Stromal cell of bone marrow (primary cell): ENCODE data around the gene PLAAT5.

ENCODE experiments used
- DNase-seq: peaks from one replicate; pipeline ENCODE4 v3.0.0-alpha.2; 2012; ENCODE audit warnings: low read depth

The PLAAT5 gene

GRCh38 chr11:63512816-63513215 is 21.8 kb upstream of the PLAAT5 start:
- DNase-seq, result no peak

- DNase-seq, result no peak
These were observed 20.2 kb upstream of the PLAAT5 start for GRCh38 chr11:63511048-63511748.

DNA sequence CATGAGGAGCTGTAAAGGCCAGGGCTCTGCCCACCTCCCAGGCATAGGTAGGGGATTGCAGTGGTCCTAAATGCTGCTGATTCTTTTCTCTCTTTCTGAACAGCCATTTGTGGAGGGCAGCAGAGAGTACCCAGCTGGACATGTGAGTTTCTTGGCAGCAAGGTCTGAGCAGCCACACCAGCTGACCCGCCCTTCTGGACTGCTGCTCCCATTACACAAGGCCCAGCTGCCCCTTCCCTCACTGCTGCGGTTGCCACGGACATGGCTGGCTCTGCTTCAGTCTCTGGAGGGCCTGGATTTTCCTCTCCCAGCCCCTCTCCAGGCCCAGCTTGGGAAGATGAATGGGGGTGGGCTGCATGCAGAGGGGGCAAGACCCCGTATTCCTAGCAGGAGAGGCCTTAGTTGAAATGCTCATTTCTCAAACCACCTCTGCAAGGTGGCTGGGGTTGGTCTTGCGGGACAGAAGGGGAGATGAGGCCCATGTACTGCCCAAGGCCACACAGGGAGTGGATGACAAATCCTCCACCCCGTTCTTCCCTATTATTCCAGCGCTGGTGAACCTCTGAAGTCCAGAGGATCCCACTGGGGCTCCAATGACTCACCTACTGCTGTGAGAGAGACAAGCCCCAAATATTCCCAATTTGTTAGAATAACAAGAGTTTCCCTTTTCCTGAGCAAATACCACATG is 19.5 kb upstream of the PLAAT5 start:
- DNase-seq, result peak; percentile 89

- no peak for DNase-seq
These were observed 17.8 kb upstream of the PLAAT5 start for GRCh38 chr11:63508745-63509144.

GRCh38 chr11:63508009-63508408 is 17.0 kb upstream of the PLAAT5 start:
- no peak for DNase-seq

DNA sequence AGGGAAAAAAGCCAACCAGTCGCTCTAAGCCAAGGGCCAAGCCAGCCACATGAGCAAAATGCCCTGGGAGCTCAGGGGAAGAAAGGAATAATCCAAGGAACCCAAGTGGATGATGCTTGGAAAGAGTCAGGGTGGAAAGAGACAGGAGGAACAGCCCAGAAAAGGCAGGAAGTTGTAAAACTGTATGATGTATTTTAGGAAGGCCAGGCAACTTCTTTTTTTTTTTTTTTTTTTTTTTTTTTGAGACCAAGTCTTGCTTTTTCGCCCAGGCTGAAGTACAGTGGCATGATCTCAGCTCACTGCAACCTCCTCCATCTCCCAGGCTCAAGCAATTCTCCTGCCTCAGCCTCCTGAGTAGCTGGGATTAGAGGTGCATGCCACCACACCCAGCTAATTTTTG is 16.5 kb upstream of the PLAAT5 start:
- DNase-seq, result no peak

DNA sequence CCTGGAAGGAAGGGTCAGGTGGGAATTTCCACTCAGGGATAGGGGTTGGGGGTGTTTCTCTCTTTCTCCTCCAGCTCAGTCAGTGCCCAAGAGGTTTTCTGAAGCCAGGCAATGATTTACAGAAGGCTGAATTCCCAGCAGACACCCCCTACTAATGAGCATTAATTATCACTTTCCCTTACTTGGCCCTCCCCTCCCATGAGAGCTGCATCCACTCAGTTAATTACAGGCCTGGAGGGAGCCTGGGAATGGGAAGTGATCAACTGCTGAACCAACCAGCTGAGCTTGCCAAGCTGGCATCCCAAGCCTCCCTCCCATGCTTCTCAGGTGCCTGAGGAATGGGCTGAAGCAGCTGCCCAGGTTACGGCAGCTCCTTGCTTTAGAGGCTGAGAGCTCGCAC is 15.9 kb upstream of the PLAAT5 start:
- DNase-seq, result no peak

- no peak for DNase-seq
These were observed 15.0 kb upstream of the PLAAT5 start, which contains the start of gene LGALS12 for GRCh38 chr11:63505857-63506528. Gene LGALS12 (plus strand): TSS chr11:63506084. CDS start chr11:63506459, 375 bp downstream.

- DNase-seq, result no peak
These were observed 14.1 kb upstream of the PLAAT5 start for GRCh38 chr11:63504933-63505586.

DNA sequence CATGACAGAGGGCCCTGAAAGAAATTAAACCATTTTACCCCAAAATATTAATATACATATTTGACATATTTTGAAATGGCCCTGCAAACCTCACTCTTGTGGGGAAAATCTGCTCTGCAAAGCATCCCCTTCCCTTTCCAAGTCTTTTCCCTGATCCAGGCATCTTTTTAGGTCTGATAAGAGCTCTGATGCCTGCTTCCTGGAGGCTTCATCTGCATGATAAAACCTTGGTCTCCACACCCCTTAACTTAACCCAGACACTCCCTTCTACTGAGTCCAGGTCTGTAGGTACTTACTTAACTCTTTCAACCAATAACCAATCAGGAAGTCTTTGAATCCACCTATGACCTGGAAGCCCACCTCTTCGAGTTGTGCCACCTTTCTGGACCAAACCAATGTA is 13.1 kb upstream of the PLAAT5 start:
- DNase-seq, result no peak

DNA sequence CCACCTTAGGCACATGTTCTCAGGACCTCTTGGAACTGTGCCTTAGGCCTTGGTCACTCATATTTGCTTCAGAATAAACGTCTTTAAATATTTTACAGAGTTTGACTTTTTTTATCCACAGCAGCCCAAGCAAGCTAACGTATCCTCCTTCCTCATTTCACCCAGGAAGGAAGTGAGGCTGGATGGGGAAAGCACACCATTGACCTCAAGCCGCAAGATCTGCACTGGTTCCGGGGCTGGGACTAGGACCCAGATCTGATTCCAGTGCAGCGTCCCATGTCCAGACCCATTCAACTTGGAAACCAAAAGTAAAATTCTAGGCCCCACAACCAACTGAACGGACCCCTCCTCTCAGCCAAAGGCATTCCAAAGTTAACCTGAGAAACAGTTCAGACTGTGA is 12.5 kb upstream of the PLAAT5 start:
- DNase-seq, result no peak

DNA sequence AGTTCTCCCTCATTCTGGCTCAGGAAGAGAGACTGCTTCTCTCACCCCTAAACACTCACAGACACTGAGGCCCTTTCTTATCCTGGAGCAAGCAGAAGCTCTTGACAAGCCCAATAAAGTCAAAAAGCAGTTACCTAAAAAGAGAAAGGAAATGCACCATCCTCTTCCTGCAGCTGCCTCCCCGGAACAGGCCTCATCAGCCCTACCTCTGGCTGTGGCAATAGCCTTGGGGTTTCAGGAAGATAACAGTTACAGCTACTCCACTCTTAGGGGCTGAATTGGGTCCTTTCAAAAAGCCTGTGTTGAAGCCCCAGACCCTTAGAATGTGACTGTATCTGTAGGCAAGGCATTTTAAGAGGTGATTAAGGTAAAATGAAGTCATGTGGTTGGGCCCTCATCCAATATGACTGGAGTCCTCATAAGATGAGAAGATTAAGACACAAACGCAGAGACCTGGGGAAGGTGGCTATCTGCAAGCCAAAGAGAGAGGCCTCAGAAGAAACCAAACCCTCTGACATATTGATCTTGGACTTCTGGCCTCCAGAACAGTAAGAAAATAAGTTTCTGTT is 11.4 kb upstream of the PLAAT5 start:
- no peak for DNase-seq

- DNase-seq, result no peak
These were observed 10.3 kb upstream of the PLAAT5 start for GRCh38 chr11:63501236-63501635.

GRCh38 chr11:63499874-63500273 is 8.9 kb upstream of the PLAAT5 start:
- no peak for DNase-seq

GRCh38 chr11:63494975-63495374 is 4.0 kb upstream of the PLAAT5 start:
- no peak for DNase-seq

DNA sequence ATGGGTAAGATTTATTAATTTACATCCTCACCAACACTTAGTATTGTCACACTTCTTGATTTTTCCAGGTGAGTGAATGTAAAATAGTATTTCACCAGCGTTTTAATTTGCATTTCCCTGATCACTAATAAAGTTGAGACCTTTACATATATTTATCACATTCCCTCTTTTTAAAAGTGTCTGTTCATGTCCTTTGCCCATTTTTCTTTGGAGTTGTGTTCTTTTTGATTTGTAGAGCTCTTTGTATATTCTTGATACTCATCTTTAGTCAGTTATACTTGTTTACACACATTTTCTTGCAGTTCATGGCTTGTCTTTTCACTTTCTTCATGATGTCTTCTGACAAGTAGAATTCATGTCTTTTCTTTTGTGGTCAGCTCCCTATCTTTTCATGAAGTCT is 2.2 kb upstream of the PLAAT5 start:
- DNase-seq, result no peak

GRCh38 chr11:63492441-63492840 is 1.5 kb upstream of the PLAAT5 start:
- no peak for DNase-seq

DNA sequence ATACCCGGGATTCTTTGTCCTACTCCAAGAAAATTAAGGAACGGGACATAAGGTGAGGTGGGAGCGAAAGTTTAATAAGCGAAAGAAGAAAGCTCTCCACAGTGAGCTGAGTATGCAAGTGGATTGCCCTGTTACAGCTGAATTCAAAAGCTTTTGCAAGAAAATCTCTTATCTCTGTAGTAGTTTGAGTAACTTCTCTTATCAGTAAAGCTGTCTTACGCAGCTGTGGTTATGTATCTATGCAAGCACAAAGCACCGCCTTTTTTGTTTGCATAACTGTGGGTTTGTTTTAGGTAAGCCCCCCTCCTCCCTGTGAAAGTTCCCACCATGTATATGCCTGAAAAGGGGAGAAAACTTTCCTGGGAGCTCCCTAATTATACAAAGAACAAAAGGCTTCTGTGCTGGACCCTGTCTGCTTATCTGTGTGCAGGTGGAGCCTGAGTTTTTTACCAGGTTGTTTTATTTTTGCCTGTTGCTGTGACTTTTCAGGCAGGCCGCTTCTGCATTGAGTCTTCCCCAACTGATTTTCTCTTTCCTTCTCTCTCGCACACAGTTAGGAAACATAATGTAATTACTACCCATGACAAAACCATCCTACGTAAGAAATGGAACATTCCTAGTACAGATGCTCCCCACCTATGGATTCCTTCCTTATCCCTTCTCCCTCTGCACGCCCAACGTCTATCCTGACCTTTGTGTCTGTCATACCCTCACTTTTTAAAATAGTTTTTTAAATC is 837 bp upstream of the PLAAT5 start:
- DNase-seq, result no peak

GRCh38 chr11:63491240-63491587 is 247 bp upstream of the PLAAT5 start:
- no peak for DNase-seq

- no peak for DNase-seq
These were observed 1.1 kb downstream of the PLAAT5 start for GRCh38 chr11:63489879-63490278.

DNA sequence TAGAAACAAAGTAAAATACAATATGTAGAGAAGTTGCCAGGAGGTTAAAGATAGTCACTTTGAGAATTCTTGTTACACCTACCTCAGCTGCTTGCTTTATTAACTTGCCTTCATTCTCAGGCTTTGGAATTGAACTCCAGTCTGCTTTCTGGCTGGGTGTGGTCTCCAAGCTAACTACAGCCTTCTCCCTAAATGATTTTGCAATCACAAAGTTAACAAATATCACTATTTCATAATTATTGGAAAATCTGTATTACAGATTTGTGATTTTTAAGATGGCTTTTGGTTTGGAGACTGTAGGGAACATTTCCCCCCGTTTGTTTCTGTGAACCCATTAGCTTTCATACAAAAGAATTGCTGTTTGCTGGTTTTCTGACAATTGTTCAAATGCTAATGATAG is 2.2 kb downstream of the PLAAT5 start:
- no peak for DNase-seq

DNA sequence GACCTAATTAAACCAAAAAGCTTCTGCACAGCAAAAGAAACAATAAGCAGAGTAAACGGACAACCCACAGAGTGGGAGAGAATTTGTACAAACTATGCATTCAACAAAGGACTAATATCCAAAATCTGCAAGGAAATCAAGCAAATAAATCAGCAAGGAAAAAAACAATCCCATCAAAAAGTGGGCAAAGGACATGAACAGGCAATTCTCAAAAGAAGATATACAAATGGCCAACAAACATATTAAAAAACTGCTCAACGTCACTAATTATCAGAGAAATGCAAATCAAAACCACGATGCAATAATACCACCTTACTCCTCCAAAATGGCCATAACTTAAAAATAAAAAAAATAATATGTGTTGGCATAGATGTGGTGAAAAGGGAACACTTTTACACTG is 5.2 kb downstream of the PLAAT5 start:
- DNase-seq, result no peak
